Activated CD8-positive, alpha-beta T cell treated with anti-CD3 and anti-CD28 coated beads for 36 hours (primary cell): ENCODE measurements around the gene ATG10. TPM values are rescaled to one million over a fixed set of nuclear protein-coding genes. Genes with fewer than 3 reads are reported as not detected.

Experiments used
- ATAC-seq: fragments of 200-7000 bp; cut with Tn5 transposase; one replicate; pipeline ENCODE4 v1.10.0; 2021; ENCODE audit warnings: mild to moderate bottlenecking, moderate library complexity
- CTCF ChIA-PET: fragments of 350-600 bp; sonication (Branson Sonifier 250); formaldehyde crosslinking; loops from one replicate; lab custom pipeline; 2021; ENCODE audit warnings: antibody characterized with exemption; lab: Charles Lee
- POLR2A ChIA-PET: fragments of 350-600 bp; sonication (Branson Sonifier 250); formaldehyde crosslinking; loops from one replicate; lab custom pipeline; 2021; ENCODE audit warnings: antibody characterized with exemption; lab: Charles Lee
- DNase-seq: peaks from one replicate; pipeline ENCODE4 v3.0.0-alpha.2; 2020
- H3K27ac Mint-ChIP-seq: one replicate; pipeline ENCODE4 v1.8.0; 2021; ENCODE audit warnings: mild to moderate bottlenecking, mixed read lengths
- H3K27me3 Mint-ChIP-seq: one replicate; pipeline ENCODE4 v1.8.0; 2021; ENCODE audit warnings: mixed read lengths
- H3K36me3 Mint-ChIP-seq: one replicate; pipeline ENCODE4 v1.8.0; 2021; ENCODE audit warnings: low read depth, mixed read lengths
- H3K4me1 Mint-ChIP-seq: one replicate; pipeline ENCODE4 v1.8.0; 2021; ENCODE audit warnings: low read depth, mixed read lengths
- H3K4me3 Mint-ChIP-seq: one replicate; pipeline ENCODE4 v1.8.0; 2021; ENCODE audit warnings: mild to moderate bottlenecking, moderate library complexity, mixed read lengths
- H3K9me3 Mint-ChIP-seq: one replicate; pipeline ENCODE4 v1.8.0; 2021; ENCODE audit warnings: mixed read lengths
- intact Hi-C: fragments of 100-400 bp; cut with micrococcal nuclease; formaldehyde crosslinking; loops from one replicate; pipeline ENCODE4 v1.10.0; 2022
- total RNA-seq, 2 experiments: library from RNA; stranded (reverse); gene quantifications; one replicate each; pipeline ENCODE4 v1.2.3, GENCODE V29; 2021
- TF ChIP-seq, protein P1 (sequence below): fragments of 200-600 bp; IDR thresholded peaks from one replicate; pipeline ENCODE4 v1.8.0; 2022; ENCODE audit warnings: antibody characterized with exemption, mild to moderate bottlenecking

ATG10 gene
- total RNA-seq, 2 experiments from 2014 or later, result 7.5 to 12.0 TPM

DNA sequence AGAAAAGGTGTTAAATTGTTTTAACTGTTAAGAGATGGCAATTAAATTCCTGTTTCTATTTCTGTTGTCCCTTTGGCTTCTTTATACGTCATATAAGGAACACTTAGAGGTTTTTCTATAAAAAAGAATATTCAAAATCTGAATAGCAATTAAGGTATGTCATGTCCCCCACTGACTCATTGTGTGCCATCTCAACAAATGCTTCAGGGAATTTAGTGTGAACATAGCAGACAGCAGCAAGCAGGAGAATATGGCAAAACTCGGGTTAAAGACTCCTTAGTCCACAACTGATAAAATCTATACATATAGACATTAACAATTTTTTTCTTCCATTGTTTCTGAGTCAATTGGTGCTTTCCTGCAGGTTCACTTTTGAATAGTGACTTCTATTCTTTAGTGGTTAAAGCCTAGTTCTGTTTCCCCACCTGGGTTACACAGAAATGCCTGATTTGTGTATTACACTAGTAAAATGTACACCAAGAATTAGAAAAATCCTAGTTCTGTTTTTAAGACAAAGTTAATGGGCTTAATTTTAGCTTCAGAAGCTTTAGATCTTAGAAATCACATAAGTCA is 324.2 kb downstream of the ATG10 start:
- DNase-seq, result no peak
- ChIA-PET CTCF (no interaction called here), POLR2A (interaction anchor here (1.3 kb wide), 1 partner anchor 21 kb away, joined by 4 read pairs; no protein-coding TSS in a partner anchor)
- Mint-ChIP-seq H3K4me3 (no peak overlapping the region), H3K27ac (no peak overlapping the region), H3K4me1 (no peaks in the 10 kb centered on the region), H3K9me3 (no peaks in the 10 kb centered on the region), H3K36me3 (peaks cover 1% of the 10 kb centered on the region), H3K27me3 (no peaks in the 10 kb centered on the region)
- intact Hi-C loops, result no loop called here
- TF ChIP-seq, protein P1, sequence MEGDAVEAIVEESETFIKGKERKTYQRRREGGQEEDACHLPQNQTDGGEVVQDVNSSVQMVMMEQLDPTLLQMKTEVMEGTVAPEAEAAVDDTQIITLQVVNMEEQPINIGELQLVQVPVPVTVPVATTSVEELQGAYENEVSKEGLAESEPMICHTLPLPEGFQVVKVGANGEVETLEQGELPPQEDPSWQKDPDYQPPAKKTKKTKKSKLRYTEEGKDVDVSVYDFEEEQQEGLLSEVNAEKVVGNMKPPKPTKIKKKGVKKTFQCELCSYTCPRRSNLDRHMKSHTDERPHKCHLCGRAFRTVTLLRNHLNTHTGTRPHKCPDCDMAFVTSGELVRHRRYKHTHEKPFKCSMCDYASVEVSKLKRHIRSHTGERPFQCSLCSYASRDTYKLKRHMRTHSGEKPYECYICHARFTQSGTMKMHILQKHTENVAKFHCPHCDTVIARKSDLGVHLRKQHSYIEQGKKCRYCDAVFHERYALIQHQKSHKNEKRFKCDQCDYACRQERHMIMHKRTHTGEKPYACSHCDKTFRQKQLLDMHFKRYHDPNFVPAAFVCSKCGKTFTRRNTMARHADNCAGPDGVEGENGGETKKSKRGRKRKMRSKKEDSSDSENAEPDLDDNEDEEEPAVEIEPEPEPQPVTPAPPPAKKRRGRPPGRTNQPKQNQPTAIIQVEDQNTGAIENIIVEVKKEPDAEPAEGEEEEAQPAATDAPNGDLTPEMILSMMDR, result no peak
- ATAC-seq, result no peak

DNA sequence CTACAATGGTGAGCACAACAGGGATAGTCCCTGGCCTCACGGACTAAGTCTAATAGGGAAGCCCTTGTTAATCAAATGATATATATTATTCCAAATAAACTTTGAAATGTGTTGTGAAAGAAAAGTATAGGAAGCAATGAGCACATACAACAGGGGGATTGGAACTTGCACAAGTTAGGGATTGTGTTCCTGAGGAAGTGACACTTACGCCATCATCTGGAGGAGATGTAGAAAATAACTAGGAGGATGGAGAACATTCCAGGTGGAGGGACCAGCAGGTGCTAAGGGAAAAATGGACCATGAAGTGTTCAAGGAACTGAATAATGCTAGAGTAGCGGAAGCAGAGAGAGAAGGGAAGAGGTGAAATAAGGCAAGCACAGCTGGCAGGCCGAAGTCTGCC is 325.1 kb downstream of the ATG10 start:
- Mint-ChIP-seq H3K9me3 (no peaks in the 10 kb centered on the region), H3K27me3 (no peaks in the 10 kb centered on the region), H3K36me3 (peaks cover 1% of the 10 kb centered on the region), H3K4me3 (no peak overlapping the region), H3K4me1 (no peaks in the 10 kb centered on the region), H3K27ac (no peak overlapping the region)
- ATAC-seq (no peak), DNase-seq (no peak)
- CTCF ChIA-PET, result no interaction called here
- TF ChIP-seq, protein P1, result no peak
- intact Hi-C loops, result no loop called here
- POLR2A ChIA-PET, result no interaction called here

DNA sequence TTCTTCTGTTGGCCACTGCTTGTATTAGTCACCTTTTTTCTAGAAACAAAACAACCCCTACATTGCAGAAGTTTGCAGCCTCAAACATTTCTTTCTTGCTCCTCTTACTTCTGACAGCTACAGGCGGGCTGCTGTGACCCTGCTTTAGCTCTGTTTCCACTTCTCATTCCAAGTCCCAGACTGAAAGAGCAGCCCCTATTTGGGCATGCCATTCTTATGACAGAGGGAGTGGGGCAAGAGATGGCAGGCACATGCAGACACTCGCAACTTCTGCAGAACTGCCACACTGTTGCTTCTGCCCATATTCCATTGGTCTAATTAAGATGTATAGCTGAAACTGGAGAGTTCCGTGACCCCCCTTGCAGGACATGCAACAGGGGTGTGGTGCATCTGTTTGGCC is 325.9 kb downstream of the ATG10 start:
- intact Hi-C loops, result no loop called here
- Mint-ChIP-seq H3K4me3 (no peak overlapping the region), H3K27me3 (no peaks in the 10 kb centered on the region), H3K4me1 (no peaks in the 10 kb centered on the region), H3K36me3 (peaks cover 1% of the 10 kb centered on the region), H3K27ac (no peak overlapping the region), H3K9me3 (no peaks in the 10 kb centered on the region)
- DNase-seq (no peak), ATAC-seq (no peak)
- ChIA-PET POLR2A (no interaction called here), CTCF (interaction anchor here (0.7 kb wide), 1 partner anchor 51 kb away, joined by 3 read pairs; no protein-coding TSS in a partner anchor)
- TF ChIP-seq, protein P1, result no peak

DNA sequence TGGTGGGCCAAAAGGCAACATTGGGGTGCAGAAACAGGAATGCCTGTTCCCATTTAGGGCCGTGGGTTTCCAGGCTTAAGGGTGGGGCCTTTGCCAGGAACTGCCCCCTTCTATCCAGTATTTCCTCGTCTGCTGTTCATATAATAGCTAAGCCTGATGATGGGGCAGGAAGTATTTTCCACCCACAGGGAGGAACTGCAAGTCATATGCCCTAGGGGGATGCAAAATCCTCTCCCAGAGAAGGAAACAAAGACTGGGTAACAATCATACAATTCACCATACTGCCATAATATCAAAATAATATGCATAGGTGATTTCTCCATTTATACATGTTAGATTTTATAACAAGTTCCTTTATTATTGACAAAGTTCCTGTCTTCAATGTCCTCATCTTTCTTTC is 326.8 kb downstream of the ATG10 start:
- Mint-ChIP-seq H3K9me3 (no peaks in the 10 kb centered on the region), H3K4me1 (no peaks in the 10 kb centered on the region), H3K4me3 (no peak overlapping the region), H3K27ac (no peak overlapping the region), H3K36me3 (peaks cover 1% of the 10 kb centered on the region), H3K27me3 (no peaks in the 10 kb centered on the region)
- TF ChIP-seq, protein P1, result no peak
- ATAC-seq, result no peak
- ChIA-PET POLR2A (no interaction called here), CTCF (no interaction called here)
- intact Hi-C loops, result no loop called here
- DNase-seq, result no peak

DNA sequence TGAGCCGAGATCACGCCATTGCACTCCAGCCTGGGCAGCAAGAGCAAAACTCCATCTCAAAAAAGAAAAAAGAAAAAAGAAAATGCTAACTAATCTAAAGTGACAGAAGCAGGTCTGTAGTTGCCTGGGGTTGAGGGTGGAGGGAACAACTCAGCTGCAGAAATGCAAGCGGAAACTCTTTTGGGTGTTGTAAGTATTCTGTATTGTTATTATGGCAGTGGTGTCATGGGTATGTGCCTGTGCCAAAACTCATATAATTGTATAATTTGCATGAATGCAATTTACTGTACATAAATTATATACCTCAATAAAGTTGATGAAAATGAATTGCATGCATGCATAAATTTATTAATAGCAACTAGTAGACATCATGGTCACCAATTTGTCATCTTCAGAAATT is 329.4 kb downstream of the ATG10 start:
- Mint-ChIP-seq H3K27me3 (no peaks in the 10 kb centered on the region), H3K36me3 (peaks cover 3% of the 10 kb centered on the region), H3K4me3 (no peak overlapping the region), H3K9me3 (no peaks in the 10 kb centered on the region), H3K27ac (no peak overlapping the region), H3K4me1 (no peaks in the 10 kb centered on the region)
- DNase-seq (no peak), ATAC-seq (no peak)
- CTCF ChIA-PET, result no interaction called here
- intact Hi-C loops, result no loop called here
- POLR2A ChIA-PET, result no interaction called here
- TF ChIP-seq, protein P1, result no peak

Other genes with a start within 250 kb of the ATG10 start
- 10 to 100 TPM; 11.7 to 12.9 TPM for gene SSBP2, start 220.9 kb upstream of the ATG10 start, total RNA-seq